ENCODE measurements around the gene CD36.

CD36 gene

GRCh38 chr7:80646083-80646865, 7.8 kb downstream of the CD36 start:
- FAIRE-seq: no peak
- DNase-seq (ENCODE audit: insufficient read length, low spot score): no peak
- TF ChIP-seq TAF1 (IDR thresholded peaks at IDR 0.05; ENCODE audit: low read depth, low read length): no peak
- no peak for TF ChIP-seq POU2F2 (IDR thresholded peaks at IDR 0.05; ENCODE audit: low read depth, low read length)
- no peak for TF ChIP-seq PAX5 (IDR thresholded peaks at IDR 0.05; ENCODE audit: insufficient read depth, low read length, severe bottlenecking)
- no peak for TF ChIP-seq POLR2A (IDR thresholded peaks at IDR 0.05; ENCODE audit: low read depth, low read length)
- no peak for TF ChIP-seq SPI1 (IDR thresholded peaks at IDR 0.05; ENCODE audit: low read depth, low read length)
- no peak for TF ChIP-seq POLR2AphosphoS5 (IDR thresholded peaks at IDR 0.05; ENCODE audit: low read depth, low read length)

GRCh38 chr7:80647436-80647835, 9.0 kb downstream of the CD36 start:
- no peak for FAIRE-seq
- no peak for DNase-seq (ENCODE audit: insufficient read length, low spot score)
- TF ChIP-seq POLR2AphosphoS5 (IDR thresholded peaks at IDR 0.05; ENCODE audit: low read depth, low read length): no peak
- TF ChIP-seq POU2F2 (IDR thresholded peaks at IDR 0.05; ENCODE audit: low read depth, low read length): no peak
- no peak for TF ChIP-seq TAF1 (IDR thresholded peaks at IDR 0.05; ENCODE audit: low read depth, low read length)
- TF ChIP-seq SPI1 (IDR thresholded peaks at IDR 0.05; ENCODE audit: low read depth, low read length): no peak
- TF ChIP-seq POLR2A (IDR thresholded peaks at IDR 0.05; ENCODE audit: low read depth, low read length): no peak
- no peak for TF ChIP-seq PAX5 (IDR thresholded peaks at IDR 0.05; ENCODE audit: insufficient read depth, low read length, severe bottlenecking)

- no peak for TF ChIP-seq POU2F2 (IDR thresholded peaks at IDR 0.05; ENCODE audit: low read depth, low read length)
- TF ChIP-seq POLR2A (IDR thresholded peaks at IDR 0.05; ENCODE audit: low read depth, low read length): no peak
- no peak for TF ChIP-seq TAF1 (IDR thresholded peaks at IDR 0.05; ENCODE audit: low read depth, low read length)
- TF ChIP-seq SPI1 (IDR thresholded peaks at IDR 0.05; ENCODE audit: low read depth, low read length): no peak
- no peak for TF ChIP-seq PAX5 (IDR thresholded peaks at IDR 0.05; ENCODE audit: insufficient read depth, low read length, severe bottlenecking)
- TF ChIP-seq POLR2AphosphoS5 (IDR thresholded peaks at IDR 0.05; ENCODE audit: low read depth, low read length): no peak
- FAIRE-seq (no peak), DNase-seq (ENCODE audit: insufficient read length, low spot score) (no peak)
Observed at GRCh38 chr7:80648031-80648600, 9.7 kb downstream of the CD36 start.

- TF ChIP-seq POLR2AphosphoS5 (IDR thresholded peaks at IDR 0.05; ENCODE audit: low read depth, low read length) (no peak), PAX5 (IDR thresholded peaks at IDR 0.05; ENCODE audit: insufficient read depth, low read length, severe bottlenecking) (no peak), SPI1 (IDR thresholded peaks at IDR 0.05; ENCODE audit: low read depth, low read length) (no peak), POLR2A (IDR thresholded peaks at IDR 0.05; ENCODE audit: low read depth, low read length) (no peak), POU2F2 (IDR thresholded peaks at IDR 0.05; ENCODE audit: low read depth, low read length) (no peak), TAF1 (IDR thresholded peaks at IDR 0.05; ENCODE audit: low read depth, low read length) (no peak)
- no peak for FAIRE-seq
Observed at GRCh38 chr7:80649011-80649410, 10.6 kb downstream of the CD36 start.

GRCh38 chr7:80650030-80650429, 11.6 kb downstream of the CD36 start:
- TF ChIP-seq TAF1 (IDR thresholded peaks at IDR 0.05; ENCODE audit: low read depth, low read length) (no peak), SPI1 (IDR thresholded peaks at IDR 0.05; ENCODE audit: low read depth, low read length) (no peak), POLR2AphosphoS5 (IDR thresholded peaks at IDR 0.05; ENCODE audit: low read depth, low read length) (no peak), PAX5 (IDR thresholded peaks at IDR 0.05; ENCODE audit: insufficient read depth, low read length, severe bottlenecking) (no peak), POU2F2 (IDR thresholded peaks at IDR 0.05; ENCODE audit: low read depth, low read length) (no peak), POLR2A (IDR thresholded peaks at IDR 0.05; ENCODE audit: low read depth, low read length) (no peak)
- FAIRE-seq (no peak), DNase-seq (ENCODE audit: insufficient read length, low spot score) (no peak)

More at GRCh38 chr7:80649011-80649410, 10.6 kb downstream of the CD36 start:
- DNase-seq (ENCODE audit: insufficient read length, low spot score): no peak

- FAIRE-seq (no peak), DNase-seq (ENCODE audit: insufficient read length, low spot score) (no peak)
Observed at GRCh38 chr7:80651471-80651870, 13.0 kb downstream of the CD36 start.

GRCh38 chr7:80653244-80653643, 14.8 kb downstream of the CD36 start:
- TF ChIP-seq TAF1 (IDR thresholded peaks at IDR 0.05; ENCODE audit: low read depth, low read length): no peak
- TF ChIP-seq POLR2A (IDR thresholded peaks at IDR 0.05; ENCODE audit: low read depth, low read length): no peak
- FAIRE-seq (no peak), DNase-seq (ENCODE audit: insufficient read length, low spot score) (no peak)

More at GRCh38 chr7:80651471-80651870, 13.0 kb downstream of the CD36 start:
- TF ChIP-seq POLR2AphosphoS5 (IDR thresholded peaks at IDR 0.05; ENCODE audit: low read depth, low read length) (no peak), SPI1 (IDR thresholded peaks at IDR 0.05; ENCODE audit: low read depth, low read length) (no peak), POU2F2 (IDR thresholded peaks at IDR 0.05; ENCODE audit: low read depth, low read length) (no peak), POLR2A (IDR thresholded peaks at IDR 0.05; ENCODE audit: low read depth, low read length) (no peak), TAF1 (IDR thresholded peaks at IDR 0.05; ENCODE audit: low read depth, low read length) (no peak), PAX5 (IDR thresholded peaks at IDR 0.05; ENCODE audit: insufficient read depth, low read length, severe bottlenecking) (no peak)

- FAIRE-seq (no peak), DNase-seq (ENCODE audit: insufficient read length, low spot score) (no peak)
- TF ChIP-seq POLR2A (IDR thresholded peaks at IDR 0.05; ENCODE audit: low read depth, low read length): no peak
- no peak for TF ChIP-seq SPI1 (IDR thresholded peaks at IDR 0.05; ENCODE audit: low read depth, low read length)
- TF ChIP-seq TAF1 (IDR thresholded peaks at IDR 0.05; ENCODE audit: low read depth, low read length): no peak
- no peak for TF ChIP-seq PAX5 (IDR thresholded peaks at IDR 0.05; ENCODE audit: insufficient read depth, low read length, severe bottlenecking)
- no peak for TF ChIP-seq POLR2AphosphoS5 (IDR thresholded peaks at IDR 0.05; ENCODE audit: low read depth, low read length)
- TF ChIP-seq POU2F2 (IDR thresholded peaks at IDR 0.05; ENCODE audit: low read depth, low read length): no peak
Observed at GRCh38 chr7:80654887-80655340, 16.5 kb downstream of the CD36 start.

GRCh38 chr7:80656029-80656428, 17.6 kb downstream of the CD36 start:
- TF ChIP-seq POU2F2 (IDR thresholded peaks at IDR 0.05; ENCODE audit: low read depth, low read length) (no peak), PAX5 (IDR thresholded peaks at IDR 0.05; ENCODE audit: insufficient read depth, low read length, severe bottlenecking) (no peak), POLR2A (IDR thresholded peaks at IDR 0.05; ENCODE audit: low read depth, low read length) (no peak), TAF1 (IDR thresholded peaks at IDR 0.05; ENCODE audit: low read depth, low read length) (no peak), SPI1 (IDR thresholded peaks at IDR 0.05; ENCODE audit: low read depth, low read length) (no peak), POLR2AphosphoS5 (IDR thresholded peaks at IDR 0.05; ENCODE audit: low read depth, low read length) (no peak)
- DNase-seq (ENCODE audit: insufficient read length, low spot score) (no peak), FAIRE-seq (no peak)

All from GM12891 (cell line).